HG03064 (cell line): ENCODE data around the gene PROB1.
A peak's percentile ranks its signal among the peaks of the same experiment; 100 is the strongest.
"Not testable (repeated sequence)": the region's sequence is repeated elsewhere in the genome, so short reads cannot be mapped to it uniquely, and the experiment has no call there.

Source experiments
- ATAC-seq: cut with Tn5 transposase; IDR thresholded peaks from one replicate; pipeline ENCODE4 v1.9.1; 2021; ENCODE audit warnings: low read depth; ENCODE audit not compliant: unreplicated experiment

PROB1 gene

DNA sequence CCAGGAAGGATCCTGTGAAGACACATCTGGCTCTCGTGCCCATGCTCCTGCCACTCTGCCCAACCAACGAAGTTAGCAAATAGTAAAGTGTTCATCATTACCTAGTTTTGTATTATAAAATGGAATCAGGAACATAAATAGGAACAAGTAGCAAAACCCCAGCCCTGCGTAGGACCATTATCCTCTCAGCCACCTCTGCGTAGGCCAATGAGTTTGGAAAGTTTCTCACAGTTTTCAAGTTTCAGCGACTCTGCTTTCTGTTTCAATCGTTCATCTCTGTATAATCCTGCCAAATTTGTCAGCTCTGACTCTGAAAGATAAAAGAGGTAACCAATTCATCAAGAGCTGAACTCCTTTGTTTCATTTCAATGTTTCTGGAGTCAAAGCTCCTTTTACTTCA lies 19.1 kb upstream of the PROB1 start:
- no peak for ATAC-seq

DNA sequence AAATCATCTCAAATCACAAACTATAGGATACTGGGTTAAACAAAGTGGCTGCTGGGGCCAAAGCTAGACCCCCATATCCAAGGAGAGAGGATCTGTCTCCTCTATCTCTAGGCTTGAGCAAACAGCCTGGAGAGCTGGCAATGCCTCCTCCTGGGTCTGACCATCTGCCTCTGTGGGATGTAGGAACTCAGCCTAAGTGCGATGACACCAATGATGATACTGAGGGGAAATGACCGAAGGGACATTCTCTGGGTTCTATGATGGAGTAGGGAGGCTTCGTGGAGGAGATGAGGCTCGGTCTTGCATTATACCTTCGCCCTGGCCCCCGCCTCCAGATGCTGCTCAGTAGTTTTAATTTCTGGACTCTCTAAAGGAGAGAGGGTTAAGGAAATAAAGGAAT lies 18.2 kb upstream of the PROB1 start:
- no peak for ATAC-seq

DNA sequence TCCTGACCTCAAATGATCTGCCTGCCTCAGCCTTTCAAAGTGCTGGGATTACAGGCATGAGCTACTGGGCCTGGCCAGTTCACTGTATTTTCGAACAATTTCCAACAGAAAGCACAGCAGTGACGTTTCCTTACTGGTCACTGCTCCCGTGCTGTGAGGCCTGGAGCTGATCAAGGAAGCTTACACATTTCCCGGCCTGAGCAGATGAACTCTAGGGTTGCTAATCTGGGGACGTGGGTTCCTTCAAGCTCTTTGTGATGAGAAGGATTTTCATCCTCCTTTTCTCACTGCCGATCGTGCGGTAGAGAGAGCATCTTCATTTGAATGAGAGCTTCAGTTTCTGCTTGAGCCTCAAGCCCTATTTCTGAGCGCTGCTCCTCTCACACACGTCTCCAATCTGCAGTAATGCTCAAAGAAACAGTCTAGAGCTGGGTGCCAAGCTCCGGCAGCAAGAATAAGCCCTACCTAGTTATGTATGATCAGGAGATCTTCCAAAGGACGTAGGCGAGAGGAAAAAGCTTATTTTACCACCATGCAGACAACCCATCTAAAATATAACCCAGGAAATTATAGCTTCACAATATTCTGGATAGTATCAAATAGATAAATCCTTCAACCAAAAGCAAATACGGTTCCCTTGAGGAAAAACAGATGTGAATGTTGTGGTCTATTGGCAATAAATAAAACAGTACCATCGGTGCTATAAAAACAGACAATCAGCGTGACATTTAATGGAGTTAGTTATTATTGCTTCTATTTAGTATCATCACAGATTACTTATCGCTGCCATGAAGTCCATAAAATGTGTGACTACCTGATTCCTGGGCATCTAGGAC lies 16.3 kb upstream of the PROB1 start:
- ATAC-seq = no peak

GRCh38 chr5:139410121-139410992 lies 15.5 kb upstream of the PROB1 start:
- ATAC-seq = no peak

GRCh38 chr5:139409116-139409515 lies 14.2 kb upstream of the PROB1 start:
- ATAC-seq = not testable (repeated sequence)

DNA sequence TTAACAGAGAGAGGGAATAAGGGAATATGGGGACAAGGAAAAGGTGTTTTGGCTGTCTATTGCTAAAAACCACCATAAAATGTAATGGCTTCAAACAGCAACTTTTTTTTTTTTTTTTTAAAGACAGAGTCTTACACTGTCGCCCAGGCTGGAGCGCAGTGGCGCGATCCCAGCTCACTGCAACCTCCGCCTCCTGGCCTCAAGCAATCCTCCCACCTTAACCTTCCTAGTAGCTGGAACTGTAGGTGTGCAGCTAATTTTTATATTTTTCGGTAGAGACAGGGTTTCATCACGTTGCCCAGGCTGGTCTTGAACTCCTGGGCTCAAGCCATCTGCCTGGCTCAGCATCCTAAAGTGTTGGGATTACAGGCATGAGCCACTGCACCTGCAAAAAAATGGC lies 13.3 kb upstream of the PROB1 start:
- ATAC-seq = no peak

DNA sequence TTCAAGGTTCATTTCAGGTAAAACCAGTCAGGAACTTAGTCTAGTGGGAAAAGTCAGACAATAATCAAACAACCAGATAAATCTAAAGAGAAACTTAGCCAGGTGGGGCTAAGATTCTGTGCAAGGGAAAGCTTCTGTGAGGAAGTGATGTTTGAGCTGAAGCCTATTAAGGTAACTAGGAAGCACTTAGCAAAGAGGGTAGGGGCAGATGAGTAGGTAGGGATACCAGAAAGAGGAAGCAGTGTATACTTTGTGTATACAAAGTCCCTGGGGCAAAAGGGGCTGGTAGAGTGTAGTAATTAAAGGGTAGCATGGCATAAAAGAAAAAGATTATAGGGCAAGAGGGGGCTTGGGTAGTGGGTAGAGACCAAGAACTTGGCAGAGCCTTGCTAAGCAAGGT lies 12.6 kb upstream of the PROB1 start:
- ATAC-seq = no peak

GRCh38 chr5:139406963-139407362 lies 12.1 kb upstream of the PROB1 start:
- ATAC-seq = no peak

DNA sequence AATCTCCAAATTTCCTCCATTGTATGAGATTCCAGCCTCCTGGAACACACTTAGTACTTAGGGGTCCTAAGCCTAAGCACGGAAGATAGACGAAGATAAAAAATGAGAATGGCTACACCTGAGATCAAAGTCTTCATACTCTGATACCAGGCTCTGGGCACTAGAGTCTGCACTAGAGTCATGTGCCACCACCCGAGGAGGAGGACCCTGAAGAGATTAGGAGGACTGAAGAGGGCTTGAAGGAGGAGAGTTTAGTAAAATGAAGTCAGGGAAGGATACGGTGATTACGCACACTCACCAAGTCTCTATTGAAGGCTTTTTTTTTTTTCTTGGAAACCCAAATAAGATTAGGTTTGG lies 9.6 kb upstream of the PROB1 start:
- ATAC-seq = no peak

- ATAC-seq = peak; percentile 70
Measured at GRCh38 chr5:139403787-139404483, 9.0 kb upstream of the PROB1 start, which contains the start of gene SPATA24. TSS of gene SPATA24 (minus strand) at chr5:139404089. CDS start at chr5:139404060, 29 bp downstream.

GRCh38 chr5:139403418-139403786 lies 8.5 kb upstream of the PROB1 start:
- no peak for ATAC-seq

DNA sequence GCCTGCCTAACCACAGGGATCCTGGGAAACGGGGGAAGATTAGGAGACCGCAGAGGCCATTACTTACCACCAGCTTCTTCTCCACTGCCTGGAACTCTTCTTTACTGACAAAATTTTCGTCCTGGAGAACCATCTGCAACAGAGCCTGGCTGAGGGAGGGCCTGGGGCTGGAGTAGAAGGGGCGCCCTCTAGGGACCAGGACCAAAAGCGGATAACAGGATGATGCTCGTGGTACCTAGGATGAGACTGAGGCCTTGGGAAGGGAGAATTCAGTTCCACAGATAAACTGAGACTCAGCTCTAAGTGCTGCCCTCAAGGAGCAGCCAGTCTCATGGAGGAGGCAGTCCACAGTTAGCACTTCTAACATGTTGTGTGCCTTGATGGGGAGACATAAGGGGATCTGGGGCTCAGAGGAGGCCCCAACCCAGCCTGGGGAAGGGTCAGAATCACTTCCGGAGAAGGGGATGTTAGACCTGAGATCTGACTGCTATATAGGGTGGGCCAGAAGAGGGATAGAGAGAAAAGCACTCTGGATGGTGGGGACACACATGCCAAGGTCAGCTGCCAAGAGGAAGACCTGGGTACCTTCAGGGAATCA lies 7.8 kb upstream of the PROB1 start:
- no peak for ATAC-seq

DNA sequence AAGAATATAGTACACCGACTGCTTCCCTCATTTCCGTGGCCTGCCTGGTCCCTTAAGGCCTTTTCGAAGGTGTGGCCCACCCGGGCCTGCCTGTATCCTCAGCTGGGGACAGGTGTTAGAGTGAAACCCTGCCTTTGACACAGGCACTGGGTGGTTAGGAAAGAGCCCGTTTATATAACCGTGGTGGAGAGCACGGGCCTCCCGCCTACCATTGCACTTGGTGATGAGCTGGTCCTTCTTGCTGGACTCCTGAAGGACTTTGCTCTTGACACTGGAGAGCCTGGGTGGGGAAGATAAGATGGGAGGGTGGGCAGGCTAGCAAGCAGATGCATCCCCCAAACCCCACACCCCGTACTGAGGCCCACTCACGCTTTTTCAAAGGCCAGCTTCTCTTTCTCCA lies 6.6 kb upstream of the PROB1 start:
- no peak for ATAC-seq

- ATAC-seq = no peak
Measured at GRCh38 chr5:139399501-139400121, 4.7 kb upstream of the PROB1 start.

- no peak for ATAC-seq
Measured at GRCh38 chr5:139397921-139398320, 3.0 kb upstream of the PROB1 start.

DNA sequence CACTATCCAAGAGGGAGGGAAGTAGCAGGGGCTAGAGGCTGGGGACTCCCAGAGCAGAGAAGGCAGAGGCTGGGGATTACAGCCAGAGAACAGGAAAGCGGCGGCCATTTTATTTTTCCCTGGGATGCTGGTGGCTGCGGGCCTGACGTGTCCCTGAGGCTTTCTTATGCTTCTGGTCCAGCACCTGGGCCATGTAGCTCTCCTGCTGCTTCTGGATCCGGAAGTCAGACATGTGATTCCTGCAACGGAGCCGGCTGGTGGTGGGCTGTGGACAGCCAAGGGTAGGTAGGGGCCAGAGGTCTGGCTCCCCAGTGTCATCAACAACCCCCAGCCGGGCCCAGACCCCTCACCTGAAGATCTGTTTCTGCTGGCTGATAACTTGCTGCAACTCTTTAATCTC lies 1.8 kb upstream of the PROB1 start:
- ATAC-seq = no peak

DNA sequence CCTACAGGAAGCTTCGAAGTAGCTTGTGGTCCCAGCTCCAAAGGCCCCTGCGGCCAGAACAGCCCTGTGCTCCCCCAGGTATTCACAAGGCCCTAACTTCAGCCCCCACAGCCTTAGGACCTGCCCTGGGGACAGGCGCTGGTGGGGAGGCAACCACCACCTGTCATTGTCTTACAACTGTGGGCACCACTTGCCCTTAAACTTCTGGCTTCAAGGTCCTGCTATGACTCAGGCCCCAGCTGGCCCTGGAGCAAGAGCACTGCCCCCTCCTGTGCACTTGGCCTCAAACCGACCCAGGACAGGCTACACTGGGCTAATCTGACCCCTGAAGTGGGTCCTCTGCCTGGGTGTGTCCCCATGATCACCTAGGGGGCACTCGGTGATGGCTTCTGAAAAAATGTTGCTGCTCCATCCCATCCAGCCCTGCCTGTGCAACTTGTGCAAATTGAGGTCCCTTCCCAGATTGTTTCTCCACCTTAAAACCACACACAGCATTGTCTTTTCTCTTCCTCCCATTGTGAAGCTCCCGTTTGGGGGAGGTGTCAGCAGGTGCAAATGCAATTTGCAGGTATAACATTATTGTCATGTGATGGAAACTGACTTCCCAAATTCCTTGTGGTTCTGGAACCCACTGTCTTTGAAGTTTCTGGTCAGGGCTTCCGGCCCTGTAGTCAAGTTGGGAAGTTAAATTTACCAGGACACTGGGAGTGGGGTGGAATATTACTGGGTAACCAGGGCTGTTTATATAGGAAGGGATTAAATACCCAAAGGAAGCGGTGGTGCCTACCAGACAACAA lies 1.1 kb upstream of the PROB1 start:
- no peak for ATAC-seq

- ATAC-seq = no peak
Measured at GRCh38 chr5:139394123-139394653, 716 bp downstream of the PROB1 start.

- no peak for ATAC-seq
Measured at GRCh38 chr5:139393497-139394122, 1.3 kb downstream of the PROB1 start.
